ENCODE measurements around the gene PAPLN. TPM values are rescaled to one million over a fixed set of nuclear protein-coding genes. Genes with fewer than 3 reads are reported as not detected.

The PAPLN gene
- total RNA-seq, 1 experiment from 2014 or later, result 0.75 TPM

- CTCF ChIA-PET, result no interaction called here
- no TSS peak for BruUV-seq (replicated peaks)
- intact Hi-C loops (cut with micrococcal nuclease; ENCODE audit: unreplicated experiment), result no loop called here
- no peaks in the 10 kb centered on the region for H3K27me3 ChIP-seq (replicated peaks; ENCODE audit: insufficient read depth, low read depth, low read length, poor library complexity)
- no peak for TF ChIP-seq CTCF (conservative IDR thresholded peaks at IDR 0.05; ENCODE audit: low read depth, low read length)
- TF ChIP-seq EZH2 (IDR thresholded peaks at IDR 0.05; ENCODE audit: borderline replicate concordance, low read depth, low read length, poor library complexity, severe bottlenecking), result no peak
- peak; percentile 31 for DNase-seq (ENCODE audit: low spot score)
- POLR2A ChIA-PET (ENCODE audit: low non-redundant PET), result no interaction called here
- no peaks in the 10 kb centered on the region for H3K4me1 ChIP-seq (ENCODE audit: insufficient read depth, low read length, poor library complexity, severe bottlenecking)
- H3K27ac ChIP-seq (ENCODE audit: low read depth, low read length, poor library complexity, severe bottlenecking), result no peak overlapping the region
- H3K9me3 ChIP-seq (ENCODE audit: low read depth, low read length, poor library complexity, severe bottlenecking), result no peaks in the 10 kb centered on the region
- no peaks in the 10 kb centered on the region for H3K36me3 ChIP-seq (ENCODE audit: insufficient read depth, low read length, poor library complexity, severe bottlenecking)
- H3K4me3 ChIP-seq (ENCODE audit: low read depth, low read length, poor library complexity, severe bottlenecking), result no peak overlapping the region
These were observed 9.2 kb upstream of the PAPLN start for GRCh38 chr14:73227812-73228781.

- Histone ChIP-seq H3K9me3 (ENCODE audit: low read depth, low read length, poor library complexity, severe bottlenecking) (no peaks in the 10 kb centered on the region), H3K4me3 (ENCODE audit: low read depth, low read length, poor library complexity, severe bottlenecking) (no peak overlapping the region), H3K4me1 (ENCODE audit: insufficient read depth, low read length, poor library complexity, severe bottlenecking) (no peaks in the 10 kb centered on the region), H3K36me3 (ENCODE audit: insufficient read depth, low read length, poor library complexity, severe bottlenecking) (no peaks in the 10 kb centered on the region), H3K27ac (ENCODE audit: low read depth, low read length, poor library complexity, severe bottlenecking) (no peak overlapping the region), H3K27me3 (replicated peaks; ENCODE audit: insufficient read depth, low read depth, low read length, poor library complexity) (no peaks in the 10 kb centered on the region)
- DNase-seq (ENCODE audit: low spot score), result no peak
- TF ChIP-seq CTCF (conservative IDR thresholded peaks at IDR 0.05; ENCODE audit: low read depth, low read length) (no peak), EZH2 (IDR thresholded peaks at IDR 0.05; ENCODE audit: borderline replicate concordance, low read depth, low read length, poor library complexity, severe bottlenecking) (no peak)
- CTCF ChIA-PET, result no interaction called here
- POLR2A ChIA-PET (ENCODE audit: low non-redundant PET), result no interaction called here
- intact Hi-C loops (cut with micrococcal nuclease; ENCODE audit: unreplicated experiment), result no loop called here
- BruUV-seq (replicated peaks), result no TSS peak
These were observed 7.3 kb upstream of the PAPLN start for GRCh38 chr14:73230051-73230450.

GRCh38 chr14:73231981-73232851 lies 5.1 kb upstream of the PAPLN start:
- no peaks in the 10 kb centered on the region for H3K9me3 ChIP-seq (ENCODE audit: low read depth, low read length, poor library complexity, severe bottlenecking)
- BruUV-seq (replicated peaks), result no TSS peak
- intact Hi-C loops (cut with micrococcal nuclease; ENCODE audit: unreplicated experiment), result no loop called here
- H3K27ac ChIP-seq (ENCODE audit: low read depth, low read length, poor library complexity, severe bottlenecking), result no peak overlapping the region
- TF ChIP-seq CTCF (conservative IDR thresholded peaks at IDR 0.05; ENCODE audit: low read depth, low read length) (no peak; the same call in 1 of the 2 replicates), EZH2 (IDR thresholded peaks at IDR 0.05; ENCODE audit: borderline replicate concordance, low read depth, low read length, poor library complexity, severe bottlenecking) (no peak)
- peaks cover 7% of the 10 kb centered on the region for H3K27me3 ChIP-seq (replicated peaks; ENCODE audit: insufficient read depth, low read depth, low read length, poor library complexity)
- DNase-seq (ENCODE audit: low spot score), result no peak
- H3K4me3 ChIP-seq (ENCODE audit: low read depth, low read length, poor library complexity, severe bottlenecking), result no peak overlapping the region
- ChIA-PET POLR2A (ENCODE audit: low non-redundant PET) (interaction anchor here (0.7 kb wide), 1 partner anchor 205 kb away, joined by 4 read pairs; the partner anchor contains the start of gene ZFYVE1), CTCF (no interaction called here)
- H3K36me3 ChIP-seq (ENCODE audit: insufficient read depth, low read length, poor library complexity, severe bottlenecking), result no peaks in the 10 kb centered on the region
- peaks cover 7% of the 10 kb centered on the region for H3K4me1 ChIP-seq (ENCODE audit: insufficient read depth, low read length, poor library complexity, severe bottlenecking)
